VCaP (cell line): Measurements from ENCODE around the gene HEYL.
A peak's percentile ranks its signal among the peaks of the same experiment; 100 is the strongest.

Experiments used
- H3K27ac ChIP-seq: fragments of 450-650 bp; 2 replicates; pipeline ENCODE4 v1.5.1; 2017
- CTCF ChIP-seq: fragments of 450-650 bp; conservative IDR thresholded peaks from 2 replicates; pipeline ENCODE4 v1.5.1; 2017; ENCODE audit warnings: mild to moderate bottlenecking, moderate library complexity

Gene HEYL

DNA sequence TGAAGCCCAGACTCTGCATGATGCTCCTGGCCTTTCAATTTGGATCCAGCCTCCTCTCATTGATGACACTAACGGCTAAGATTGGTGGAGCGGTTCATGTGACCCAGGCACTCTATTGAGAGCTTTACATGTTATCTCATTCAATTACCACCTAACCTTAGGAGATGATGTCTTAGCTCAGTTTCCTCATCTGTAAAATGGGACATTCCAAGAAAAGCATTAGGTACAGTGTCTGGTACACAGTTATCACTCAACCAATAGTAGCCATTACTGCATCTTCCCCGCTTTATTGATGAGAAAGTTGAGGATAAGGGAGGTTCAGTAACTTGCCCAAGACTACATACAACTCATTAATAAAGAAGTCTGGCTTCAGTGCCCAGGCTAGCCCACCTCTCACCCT lies 17.0 kb downstream of the HEYL start:
- TF ChIP-seq CTCF: no peak
- H3K27ac ChIP-seq: no peak overlapping the region

DNA sequence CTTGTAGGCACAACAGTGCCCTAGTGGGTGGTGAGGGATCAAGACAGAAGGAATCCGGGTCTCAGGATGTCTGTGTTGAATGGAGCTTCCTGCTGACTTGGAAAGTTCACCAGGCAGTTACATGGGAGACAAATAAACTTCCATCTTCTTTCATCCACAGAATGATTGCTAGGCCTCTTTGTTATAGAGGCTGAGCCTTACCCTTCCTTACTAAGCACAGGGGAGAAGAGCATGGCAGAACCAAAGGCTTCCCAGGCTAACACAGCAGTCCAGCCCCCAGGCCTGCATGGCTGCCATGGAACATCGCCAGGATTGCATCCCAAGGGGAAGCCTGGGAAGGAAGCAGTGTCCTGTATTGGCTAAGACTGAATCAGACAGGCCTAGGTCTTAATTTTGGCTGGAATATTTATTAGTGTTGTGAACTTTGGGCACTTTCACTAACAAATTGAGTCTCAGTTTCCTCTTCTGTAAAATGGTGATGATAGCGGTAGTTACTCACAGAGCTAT lies 18.7 kb downstream of the HEYL start:
- TF ChIP-seq CTCF: no peak
- no peak overlapping the region for H3K27ac ChIP-seq

DNA sequence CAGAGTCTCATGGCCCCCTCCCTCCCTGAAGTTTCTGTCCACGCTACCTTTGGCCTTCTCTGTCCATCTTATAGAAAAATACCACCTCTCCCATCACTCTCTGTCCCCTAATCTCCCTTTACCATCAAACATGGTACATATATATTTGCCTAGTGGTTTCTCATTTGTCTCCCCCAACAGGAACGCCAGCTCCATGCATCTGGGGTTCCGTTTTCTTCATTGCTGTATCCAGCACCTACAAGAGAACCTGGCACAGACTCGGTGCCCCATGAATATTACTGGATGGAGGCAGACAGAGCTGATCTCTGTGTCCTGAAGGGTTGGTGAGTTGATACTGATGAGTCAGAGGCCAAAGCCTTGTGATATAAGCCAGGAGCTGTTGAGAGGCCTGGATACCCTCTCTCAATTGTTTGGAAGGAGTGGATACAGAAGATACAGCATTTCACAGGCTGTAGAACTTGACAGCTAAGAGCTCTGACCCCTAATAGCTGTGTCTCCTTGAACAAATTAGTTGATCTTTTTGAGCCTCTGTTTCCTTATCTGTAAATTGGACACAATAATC lies 21.9 kb downstream of the HEYL start:
- no peak overlapping the region for H3K27ac ChIP-seq

GRCh38 chr1:39615086-39615673 lies 24.3 kb downstream of the HEYL start:
- TF ChIP-seq CTCF: no peak

More for the DNA sequence above, 21.9 kb downstream of the HEYL start:
- TF ChIP-seq CTCF: no peak

DNA sequence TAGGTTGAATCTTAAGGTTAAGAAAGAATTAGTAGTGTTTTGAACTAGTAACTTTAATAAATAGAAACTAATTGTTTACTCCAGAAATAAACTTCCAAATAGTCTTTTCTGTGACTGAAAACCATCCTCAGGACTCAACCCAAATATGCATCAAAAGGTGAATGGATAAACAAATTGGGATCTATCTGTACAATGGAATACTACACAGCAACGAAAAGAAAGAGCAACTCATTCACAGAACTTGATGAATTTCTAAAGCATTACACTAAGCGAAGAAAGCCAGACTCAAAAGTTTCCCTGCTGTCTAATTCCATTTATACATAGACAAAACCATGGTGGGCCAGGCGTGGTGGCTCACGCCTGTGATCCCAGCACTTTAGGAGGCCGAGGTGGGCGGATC lies 25.0 kb downstream of the HEYL start:
- no peak for TF ChIP-seq CTCF
- H3K27ac ChIP-seq: no peak overlapping the region

More at GRCh38 chr1:39615086-39615673, 24.3 kb downstream of the HEYL start:
- H3K27ac ChIP-seq: no peak overlapping the region

GRCh38 chr1:39613250-39613649 lies 26.2 kb downstream of the HEYL start:
- no peak for TF ChIP-seq CTCF
- H3K27ac ChIP-seq: no peak overlapping the region

GRCh38 chr1:39609618-39610331 lies 29.7 kb downstream of the HEYL start:
- TF ChIP-seq CTCF: peak; percentile 62; the same call in 1 of the 2 replicates
- H3K27ac ChIP-seq: no peak overlapping the region
